Effector memory CD4-positive, alpha-beta T cell (primary cell): ENCODE measurements around the gene B3GNT2.

Source experiments
- DNase-seq, 3 donors: peaks; one replicate each; pipeline ENCODE4 v3.0.0-alpha.2; 2020
- H3K27ac ChIP-seq: 2 replicates; pipeline ENCODE4 v1.7.0; 2013; ENCODE audit warnings: mild to moderate bottlenecking, low read length, moderate library complexity; ENCODE audit not compliant: insufficient read depth, poor library complexity, severe bottlenecking
- H3K27me3 ChIP-seq: replicated peaks from 2 replicates; pipeline ENCODE4 v1.7.0; 2013; ENCODE audit warnings: mild to moderate bottlenecking, low read length; ENCODE audit not compliant: insufficient read depth, control insufficient read depth, poor library complexity, severe bottlenecking
- H3K36me3 ChIP-seq: 2 replicates; pipeline ENCODE4 v1.7.0; 2013; ENCODE audit warnings: mild to moderate bottlenecking, low read length, moderate library complexity; ENCODE audit not compliant: control insufficient read depth, insufficient read depth
- H3K4me1 ChIP-seq: 2 replicates; pipeline ENCODE4 v1.7.0; 2013; ENCODE audit warnings: low read length, mild to moderate bottlenecking; ENCODE audit not compliant: control insufficient read depth, insufficient read depth, poor library complexity, severe bottlenecking
- H3K4me3 ChIP-seq: 2 replicates; pipeline ENCODE4 v1.7.0; 2013; ENCODE audit warnings: low read length, low read depth, mild to moderate bottlenecking; ENCODE audit not compliant: insufficient read depth, poor library complexity, severe bottlenecking
- H3K9me3 ChIP-seq: 2 replicates; pipeline ENCODE4 v1.7.0; 2013; ENCODE audit warnings: mild to moderate bottlenecking, low read length, moderate library complexity; ENCODE audit not compliant: control insufficient read depth

The B3GNT2 gene

GRCh38 chr2:62204998-62205496 lies 9.1 kb downstream of the B3GNT2 start:
- Histone ChIP-seq H3K9me3 (no peaks in the 10 kb centered on the region), H3K4me1 (peaks cover 34% of the 10 kb centered on the region), H3K27ac (no peak overlapping the region), H3K36me3 (no peaks in the 10 kb centered on the region), H3K4me3 (no peak overlapping the region), H3K27me3 (no peaks in the 10 kb centered on the region)
- no peak for DNase-seq

- peaks cover 33% of the 10 kb centered on the region for H3K4me1 ChIP-seq
- H3K9me3 ChIP-seq, result no peaks in the 10 kb centered on the region
- H3K4me3 ChIP-seq, result no peak overlapping the region
- no peak overlapping the region for H3K27ac ChIP-seq
- no peaks in the 10 kb centered on the region for H3K27me3 ChIP-seq
- no peaks in the 10 kb centered on the region for H3K36me3 ChIP-seq
- DNase-seq, result no peak
Observed at GRCh38 chr2:62205554-62205953, 9.6 kb downstream of the B3GNT2 start.

- Histone ChIP-seq H3K4me3 (no peak overlapping the region), H3K27ac (no peak overlapping the region), H3K27me3 (no peaks in the 10 kb centered on the region), H3K4me1 (peaks cover 28% of the 10 kb centered on the region), H3K36me3 (no peaks in the 10 kb centered on the region), H3K9me3 (no peaks in the 10 kb centered on the region)
- no peak for DNase-seq
Observed at GRCh38 chr2:62206024-62206423, 10.1 kb downstream of the B3GNT2 start.

GRCh38 chr2:62207491-62207890 lies 11.6 kb downstream of the B3GNT2 start:
- DNase-seq, result no peak
- H3K4me3 ChIP-seq, result no peak overlapping the region
- no peak overlapping the region for H3K27ac ChIP-seq
- no peaks in the 10 kb centered on the region for H3K36me3 ChIP-seq
- H3K27me3 ChIP-seq, result no peaks in the 10 kb centered on the region
- H3K9me3 ChIP-seq, result no peaks in the 10 kb centered on the region
- peaks cover 15% of the 10 kb centered on the region for H3K4me1 ChIP-seq

GRCh38 chr2:62208074-62208757 lies 12.3 kb downstream of the B3GNT2 start:
- no peak for DNase-seq
- no peaks in the 10 kb centered on the region for H3K36me3 ChIP-seq
- H3K27me3 ChIP-seq, result no peaks in the 10 kb centered on the region
- peaks cover 11% of the 10 kb centered on the region for H3K4me1 ChIP-seq
- no peak overlapping the region for H3K4me3 ChIP-seq
- no peak overlapping the region for H3K27ac ChIP-seq
- no peaks in the 10 kb centered on the region for H3K9me3 ChIP-seq

GRCh38 chr2:62208758-62209114 lies 12.8 kb downstream of the B3GNT2 start:
- no peaks in the 10 kb centered on the region for H3K36me3 ChIP-seq
- H3K27ac ChIP-seq, result no peak overlapping the region
- no peak overlapping the region for H3K4me3 ChIP-seq
- H3K4me1 ChIP-seq, result peaks cover 16% of the 10 kb centered on the region
- no peaks in the 10 kb centered on the region for H3K9me3 ChIP-seq
- H3K27me3 ChIP-seq, result no peaks in the 10 kb centered on the region
- DNase-seq, result no peak

- Histone ChIP-seq H3K4me1 (peaks cover 22% of the 10 kb centered on the region), H3K4me3 (no peak overlapping the region), H3K36me3 (no peaks in the 10 kb centered on the region), H3K27me3 (no peaks in the 10 kb centered on the region), H3K27ac (no peak overlapping the region), H3K9me3 (no peaks in the 10 kb centered on the region)
- no peak for DNase-seq
Observed at GRCh38 chr2:62209427-62209991, 13.6 kb downstream of the B3GNT2 start.

GRCh38 chr2:62215306-62216064 lies 19.6 kb downstream of the B3GNT2 start:
- DNase-seq, result no peak
- H3K4me1 ChIP-seq, result peaks cover 16% of the 10 kb centered on the region
- H3K36me3 ChIP-seq, result no peaks in the 10 kb centered on the region
- H3K27me3 ChIP-seq, result no peaks in the 10 kb centered on the region
- no peak overlapping the region for H3K27ac ChIP-seq
- no peaks in the 10 kb centered on the region for H3K9me3 ChIP-seq
- no peak overlapping the region for H3K4me3 ChIP-seq

- Histone ChIP-seq H3K4me1 (peaks cover 20% of the 10 kb centered on the region), H3K9me3 (no peaks in the 10 kb centered on the region), H3K36me3 (no peaks in the 10 kb centered on the region), H3K27me3 (no peaks in the 10 kb centered on the region), H3K27ac (no peak overlapping the region), H3K4me3 (no peak overlapping the region)
- DNase-seq, result no peak
Observed at GRCh38 chr2:62216113-62216512, 20.2 kb downstream of the B3GNT2 start.

- Histone ChIP-seq H3K9me3 (no peaks in the 10 kb centered on the region), H3K4me3 (no peak overlapping the region), H3K4me1 (peaks cover 23% of the 10 kb centered on the region), H3K27ac (no peak overlapping the region), H3K27me3 (no peaks in the 10 kb centered on the region), H3K36me3 (no peaks in the 10 kb centered on the region)
- DNase-seq, result no peak
Observed at GRCh38 chr2:62216616-62217015, 20.7 kb downstream of the B3GNT2 start.
